HG02884 (cell line): Measurements from ENCODE around the gene GALNT1.
A peak's percentile ranks its signal among the peaks of the same experiment; 100 is the strongest.

ENCODE experiments used
- ATAC-seq: cut with Tn5 transposase; IDR thresholded peaks from one replicate; pipeline ENCODE4 v1.9.1; 2021; ENCODE audit warnings: mild to moderate bottlenecking, moderate library complexity; ENCODE audit not compliant: unreplicated experiment

GALNT1 gene

DNA sequence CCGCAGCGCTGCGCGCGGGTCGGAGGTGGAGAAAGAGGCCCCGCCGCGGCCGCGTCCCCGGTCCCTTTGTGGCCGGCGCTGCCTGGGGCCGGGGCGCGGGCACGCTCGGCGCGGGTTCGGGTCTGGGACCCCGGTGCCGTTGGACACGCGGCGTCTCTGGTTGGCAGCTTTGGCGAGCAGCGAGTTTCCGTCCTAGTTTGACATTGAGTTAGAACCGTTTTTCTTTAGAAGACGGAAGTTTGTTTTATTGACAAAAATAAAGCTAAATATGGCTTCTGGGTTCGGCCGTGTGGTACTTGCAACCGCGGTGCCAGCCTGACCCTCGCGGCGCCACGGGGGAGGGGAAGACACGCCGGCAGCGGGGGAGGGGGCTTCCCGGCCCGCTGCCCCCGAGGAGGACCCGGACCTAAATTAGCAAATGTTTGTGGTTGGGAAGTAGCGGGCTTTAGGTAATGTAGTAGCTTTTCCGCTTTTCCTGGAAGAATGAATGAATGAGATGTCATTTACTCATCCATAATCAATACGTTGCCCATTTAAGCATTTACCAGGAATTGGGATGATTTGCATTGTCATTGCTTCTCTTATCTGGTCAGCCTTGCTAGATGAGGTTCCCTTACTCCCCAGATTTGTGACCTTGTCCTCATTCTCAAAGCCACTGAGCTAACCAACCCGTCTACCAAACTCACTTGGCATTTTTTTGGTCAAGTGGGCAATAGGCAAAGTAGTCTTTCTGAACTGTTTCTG is 530 bp downstream of the GALNT1 start:
- ATAC-seq: no peak

DNA sequence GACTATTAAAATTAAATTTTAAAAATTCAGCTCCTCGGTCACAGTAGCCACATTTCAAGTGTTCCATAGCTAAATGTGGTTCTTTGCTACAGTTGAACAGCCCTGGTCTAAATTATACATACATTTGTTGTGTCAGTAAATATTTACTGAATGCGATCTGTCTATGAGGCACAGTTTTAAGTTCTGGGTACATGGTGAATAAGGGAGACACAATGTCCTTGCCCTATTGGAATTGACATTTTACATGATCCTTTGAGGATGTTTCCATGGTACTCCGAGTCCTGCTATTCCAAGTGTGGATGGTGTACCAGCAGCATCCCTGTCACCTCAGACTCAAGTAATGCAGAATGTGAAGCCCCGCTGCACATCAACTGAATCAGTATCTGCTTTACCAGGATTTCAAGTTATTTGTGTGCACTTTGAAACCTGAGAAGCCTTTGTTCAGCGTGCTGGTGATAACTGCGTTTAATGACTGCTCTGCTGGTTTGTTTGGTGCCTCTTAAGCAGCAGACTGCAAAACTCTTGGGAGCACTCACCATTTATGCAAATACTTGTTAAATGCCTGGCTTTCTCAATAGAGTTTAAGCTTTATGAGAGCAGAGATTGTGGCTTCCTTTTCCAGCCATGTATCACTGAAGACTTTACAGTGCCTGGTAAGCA is 1.5 kb downstream of the GALNT1 start:
- ATAC-seq: no peak

GRCh38 chr18:35584735-35585134 is 3.2 kb downstream of the GALNT1 start:
- no peak for ATAC-seq

DNA sequence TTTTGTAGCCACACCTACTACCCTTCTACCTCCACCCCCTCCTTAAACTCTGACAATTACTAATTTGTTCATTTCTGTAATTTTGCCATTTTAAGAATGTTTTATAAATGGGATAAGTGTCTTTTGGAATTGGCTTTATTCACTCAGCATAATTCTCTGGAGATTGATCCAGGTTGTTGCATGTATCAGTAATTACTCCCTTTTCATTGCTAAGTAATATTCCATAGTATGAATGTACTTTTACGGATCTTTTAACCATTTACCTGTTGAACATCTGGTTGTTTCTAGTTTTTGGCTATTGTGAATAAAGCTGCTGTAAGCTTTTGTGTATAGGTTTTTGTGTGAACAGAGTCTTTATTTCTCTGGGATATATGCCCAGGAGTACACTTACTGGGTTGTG is 4.1 kb downstream of the GALNT1 start:
- ATAC-seq: no peak

GRCh38 chr18:35588122-35588521 is 6.6 kb downstream of the GALNT1 start:
- ATAC-seq: no peak

DNA sequence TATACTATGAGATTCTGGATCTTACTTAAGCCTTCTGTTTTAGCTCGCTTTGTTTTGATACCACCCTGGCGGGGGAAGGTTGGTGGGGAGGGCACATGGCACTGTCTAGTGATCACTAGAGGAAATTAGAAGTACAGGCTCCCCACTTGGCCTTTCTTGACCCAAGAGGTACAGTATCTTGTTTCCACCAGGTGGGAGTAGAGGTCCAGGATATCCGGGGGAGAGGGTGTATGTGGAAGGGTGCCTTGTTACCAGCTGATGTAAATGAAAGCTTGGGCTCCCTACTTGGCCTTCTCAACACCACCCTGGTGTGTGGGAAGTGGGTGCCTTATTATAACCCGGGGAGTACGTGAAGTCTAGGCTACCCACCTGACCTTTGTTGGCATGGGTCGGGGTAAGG is 7.5 kb downstream of the GALNT1 start:
- ATAC-seq: no peak

DNA sequence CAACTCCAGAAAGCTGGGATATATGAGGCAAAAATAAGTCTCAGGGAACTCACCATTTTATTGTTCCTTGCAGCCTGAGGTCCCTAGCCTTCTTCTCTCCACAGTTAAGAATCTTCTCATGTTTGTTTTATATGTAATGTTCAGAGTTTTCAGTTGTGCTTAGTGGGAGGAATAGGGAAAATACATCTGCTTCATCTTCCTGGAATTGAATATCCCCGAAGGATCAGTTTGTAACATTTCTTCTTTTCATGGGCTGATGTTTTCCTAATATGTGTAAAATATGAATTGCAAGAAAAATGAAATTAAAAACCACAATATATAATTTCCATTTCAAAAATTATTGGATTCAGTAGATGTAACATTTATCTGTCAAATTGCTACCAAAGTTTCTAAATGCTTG is 8.0 kb downstream of the GALNT1 start:
- ATAC-seq: no peak

GRCh38 chr18:35590935-35591334 is 9.4 kb downstream of the GALNT1 start:
- ATAC-seq: no peak

- peak; percentile 99 for ATAC-seq
These were observed 10.8 kb downstream of the GALNT1 start for GRCh38 chr18:35592298-35592697.

DNA sequence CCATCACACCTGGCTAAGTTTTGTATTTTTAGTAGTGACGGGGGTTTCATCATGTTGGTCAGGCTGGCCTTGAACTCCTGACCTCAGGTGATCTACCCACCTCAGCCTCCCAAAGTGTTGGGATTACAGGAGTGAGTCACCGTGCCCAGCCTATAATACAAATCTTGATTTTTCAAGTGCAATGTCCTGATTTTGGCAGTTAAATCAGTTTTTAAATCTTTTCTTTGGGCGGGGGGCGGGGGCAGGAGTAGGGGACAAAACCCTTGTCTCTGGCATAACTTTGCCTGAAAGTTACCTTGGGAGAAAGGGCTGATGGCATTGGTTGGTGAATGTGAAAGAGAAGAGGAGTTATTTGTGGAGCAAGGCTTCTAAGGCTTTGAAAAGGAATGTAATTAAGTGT is 12.3 kb downstream of the GALNT1 start:
- ATAC-seq: no peak

GRCh38 chr18:35597758-35598157 is 16.2 kb downstream of the GALNT1 start:
- ATAC-seq: no peak

GRCh38 chr18:35602193-35602820 is 20.8 kb downstream of the GALNT1 start:
- ATAC-seq: no peak

DNA sequence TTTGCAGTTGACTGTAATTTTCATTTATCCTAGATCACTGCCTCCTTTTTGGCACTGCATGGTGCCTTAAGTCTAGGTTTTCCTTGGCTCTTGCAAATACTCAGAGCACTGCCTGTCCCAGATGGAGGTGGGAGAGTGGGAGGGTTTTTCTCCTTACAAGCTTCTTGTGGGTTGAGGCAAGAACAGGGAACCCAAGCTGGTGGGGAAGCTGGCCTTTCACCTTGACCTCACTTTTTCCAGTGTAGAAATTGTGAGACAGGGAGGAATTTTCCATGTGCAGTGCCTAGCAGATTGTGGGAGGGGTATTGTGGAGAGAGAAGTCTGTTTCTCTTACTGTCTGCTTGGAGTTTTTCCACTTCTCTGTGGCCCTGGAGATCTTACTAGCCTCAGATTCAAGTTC is 21.5 kb downstream of the GALNT1 start:
- no peak for ATAC-seq

- ATAC-seq: no peak
These were observed 22.0 kb downstream of the GALNT1 start for GRCh38 chr18:35603528-35603927.

- ATAC-seq: no peak
These were observed 22.8 kb downstream of the GALNT1 start for GRCh38 chr18:35604369-35604768.

- ATAC-seq: no peak
These were observed 24.3 kb downstream of the GALNT1 start for GRCh38 chr18:35605686-35606417.

DNA sequence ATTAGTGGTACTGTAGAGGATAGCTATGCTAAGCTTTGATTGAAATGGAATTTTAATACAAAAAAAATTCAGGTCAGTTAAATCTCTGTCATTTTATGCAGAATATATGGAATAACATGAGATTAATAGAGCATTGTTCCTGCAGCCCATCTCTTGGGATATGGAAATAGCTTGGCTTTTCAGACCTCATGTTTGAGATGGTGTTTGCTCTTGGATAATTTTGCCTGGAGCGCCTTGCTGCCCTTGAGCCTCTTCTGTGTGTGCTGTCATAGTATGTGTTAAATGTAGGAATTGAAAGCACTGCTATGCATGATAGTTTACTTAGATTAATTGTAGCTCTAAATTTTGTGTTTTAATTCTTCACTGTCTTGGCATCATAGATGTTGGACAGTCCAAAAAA is 27.7 kb downstream of the GALNT1 start:
- ATAC-seq: no peak

DNA sequence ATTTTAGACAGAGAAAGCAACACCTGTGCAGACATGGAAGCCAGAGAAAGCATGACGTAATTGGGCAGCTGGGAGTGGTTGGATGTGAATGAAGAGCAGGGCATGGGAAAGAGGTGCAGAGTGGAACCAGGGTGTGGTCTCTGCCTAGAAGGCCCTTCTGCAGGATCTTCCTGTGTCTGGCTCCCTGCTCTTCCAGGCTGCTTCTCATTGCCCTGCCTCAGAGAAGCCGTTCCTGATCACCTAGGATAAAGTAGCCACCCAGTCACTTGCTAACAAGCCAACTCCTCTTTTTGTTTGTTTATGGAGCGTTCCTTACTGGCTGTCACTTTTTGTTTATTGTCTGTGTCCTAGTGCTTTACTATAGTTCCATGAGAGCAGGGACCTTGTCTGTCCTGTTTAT is 28.5 kb downstream of the GALNT1 start:
- ATAC-seq: no peak

- ATAC-seq: no peak
These were observed 29.2 kb downstream of the GALNT1 start for GRCh38 chr18:35610724-35611123.

DNA sequence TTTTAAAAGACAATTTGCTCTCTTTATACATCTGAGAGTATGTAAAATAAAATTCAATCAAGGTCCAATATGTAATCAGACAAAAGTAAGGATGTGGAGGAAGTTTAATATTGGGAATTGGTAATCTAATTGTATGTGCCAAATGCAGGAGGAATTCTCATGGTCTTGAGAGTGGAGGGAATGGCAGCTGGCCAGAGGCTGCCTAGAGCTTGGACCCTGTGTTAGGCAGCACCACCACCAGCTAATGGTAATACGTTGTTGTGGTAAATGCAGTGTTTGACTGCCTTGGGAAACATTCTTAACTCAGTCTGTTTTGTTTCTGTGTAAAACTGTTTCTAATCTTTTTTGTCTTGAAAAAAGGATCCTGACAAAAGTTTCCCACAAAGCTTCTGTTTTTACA is 30.0 kb downstream of the GALNT1 start:
- no peak for ATAC-seq

DNA sequence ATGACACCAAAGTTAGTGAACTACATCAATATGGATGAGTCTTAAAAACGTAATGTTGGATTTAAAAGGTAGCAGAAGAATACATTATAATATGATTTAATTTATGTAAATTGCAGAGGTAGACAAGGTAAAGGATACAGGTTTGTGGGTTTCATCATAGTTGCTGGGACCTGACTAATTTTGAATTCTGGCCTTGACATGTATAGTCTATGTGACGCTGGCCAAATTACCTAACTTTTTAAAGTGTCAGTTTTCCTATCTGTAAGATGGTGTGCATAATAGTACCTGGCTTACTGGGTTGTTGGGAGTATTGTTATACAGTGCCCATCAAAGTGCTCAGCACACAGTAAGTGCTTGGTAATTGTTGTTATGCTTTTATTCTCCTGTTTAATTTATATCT is 34.5 kb downstream of the GALNT1 start:
- ATAC-seq: no peak
